ENCODE measurements around the gene CTSZ.

Gene CTSZ

GRCh38 chr20:59025511-59025910 is 18.5 kb upstream of the CTSZ start:
- no peak overlapping the region for H3K27ac ChIP-seq
- H3K9me3 ChIP-seq, result no peaks in the 10 kb centered on the region
- H3K36me3 ChIP-seq, result peaks cover 87% of the 10 kb centered on the region
- TF ChIP-seq, protein P1, sequence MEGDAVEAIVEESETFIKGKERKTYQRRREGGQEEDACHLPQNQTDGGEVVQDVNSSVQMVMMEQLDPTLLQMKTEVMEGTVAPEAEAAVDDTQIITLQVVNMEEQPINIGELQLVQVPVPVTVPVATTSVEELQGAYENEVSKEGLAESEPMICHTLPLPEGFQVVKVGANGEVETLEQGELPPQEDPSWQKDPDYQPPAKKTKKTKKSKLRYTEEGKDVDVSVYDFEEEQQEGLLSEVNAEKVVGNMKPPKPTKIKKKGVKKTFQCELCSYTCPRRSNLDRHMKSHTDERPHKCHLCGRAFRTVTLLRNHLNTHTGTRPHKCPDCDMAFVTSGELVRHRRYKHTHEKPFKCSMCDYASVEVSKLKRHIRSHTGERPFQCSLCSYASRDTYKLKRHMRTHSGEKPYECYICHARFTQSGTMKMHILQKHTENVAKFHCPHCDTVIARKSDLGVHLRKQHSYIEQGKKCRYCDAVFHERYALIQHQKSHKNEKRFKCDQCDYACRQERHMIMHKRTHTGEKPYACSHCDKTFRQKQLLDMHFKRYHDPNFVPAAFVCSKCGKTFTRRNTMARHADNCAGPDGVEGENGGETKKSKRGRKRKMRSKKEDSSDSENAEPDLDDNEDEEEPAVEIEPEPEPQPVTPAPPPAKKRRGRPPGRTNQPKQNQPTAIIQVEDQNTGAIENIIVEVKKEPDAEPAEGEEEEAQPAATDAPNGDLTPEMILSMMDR (IDR thresholded peaks at IDR 0.05), result no peak
- no peaks in the 10 kb centered on the region for H3K27me3 ChIP-seq
- no peak overlapping the region for H3K4me3 ChIP-seq (ENCODE audit: low read depth in 1 of 2, low read length in 1 of 2)
- peaks cover 18 to 23% of the 10 kb centered on the region in 2 experiments for H3K4me1 ChIP-seq (ENCODE audit: control insufficient read depth in 1 of 2, insufficient read depth in 1 of 2, low read depth in 1 of 2, low read length in 1 of 2)

DNA sequence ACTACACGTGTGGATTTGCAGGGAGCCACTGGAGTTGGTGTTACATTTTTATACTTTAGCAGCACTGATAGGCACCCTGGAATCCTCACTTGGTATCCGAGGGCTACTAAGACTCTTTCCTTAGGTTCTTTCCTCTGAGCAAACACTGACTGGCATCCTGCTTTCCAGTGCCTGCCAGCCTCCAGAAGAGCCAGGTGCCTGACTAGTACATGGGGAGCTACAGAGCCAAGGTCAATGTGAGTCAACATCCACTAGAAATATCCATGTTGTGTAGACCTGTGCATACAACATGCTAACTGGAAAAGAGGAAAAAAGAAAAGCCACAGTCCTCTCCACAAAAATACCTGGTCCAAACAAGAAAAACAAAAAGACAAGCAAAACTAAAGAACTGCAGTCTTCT is 18.0 kb upstream of the CTSZ start:
- TF ChIP-seq, protein P1 (IDR thresholded peaks at IDR 0.05), result no peak
- peaks cover 14 to 18% of the 10 kb centered on the region in 2 experiments for H3K4me1 ChIP-seq (ENCODE audit: control insufficient read depth in 1 of 2, insufficient read depth in 1 of 2, low read depth in 1 of 2, low read length in 1 of 2)
- no peaks in the 10 kb centered on the region for H3K27me3 ChIP-seq
- peaks cover 84% of the 10 kb centered on the region for H3K36me3 ChIP-seq
- no peak overlapping the region for H3K27ac ChIP-seq
- H3K4me3 ChIP-seq (ENCODE audit: low read depth in 1 of 2, low read length in 1 of 2), result no peak overlapping the region
- no peaks in the 10 kb centered on the region for H3K9me3 ChIP-seq

DNA sequence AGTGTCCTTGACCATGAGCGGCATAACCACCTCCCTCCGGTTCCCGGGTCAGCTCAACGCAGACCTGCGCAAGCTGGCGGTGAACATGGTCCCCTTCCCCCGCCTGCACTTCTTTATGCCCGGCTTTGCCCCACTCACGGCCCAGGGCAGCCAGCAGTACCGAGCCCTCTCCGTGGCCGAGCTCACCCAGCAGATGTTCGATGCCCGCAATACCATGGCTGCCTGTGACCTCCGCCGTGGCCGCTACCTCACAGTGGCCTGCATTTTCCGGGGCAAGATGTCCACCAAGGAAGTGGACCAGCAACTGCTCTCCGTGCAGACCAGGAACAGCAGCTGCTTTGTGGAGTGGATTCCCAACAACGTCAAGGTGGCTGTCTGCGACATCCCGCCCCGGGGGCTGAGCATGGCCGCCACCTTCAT is 17.1 kb upstream of the CTSZ start:
- no peak overlapping the region for H3K4me3 ChIP-seq (ENCODE audit: low read depth in 1 of 2, low read length in 1 of 2)
- no peak overlapping the region for H3K27ac ChIP-seq
- no peaks in the 10 kb centered on the region for H3K27me3 ChIP-seq
- peaks cover 74% of the 10 kb centered on the region for H3K36me3 ChIP-seq
- TF ChIP-seq, protein P1 (IDR thresholded peaks at IDR 0.05), result no peak
- H3K4me1 ChIP-seq (ENCODE audit: control insufficient read depth in 1 of 2, insufficient read depth in 1 of 2, low read depth in 1 of 2, low read length in 1 of 2), result peaks cover 4 to 9% of the 10 kb centered on the region in 2 experiments
- H3K9me3 ChIP-seq, result no peaks in the 10 kb centered on the region

- Histone ChIP-seq H3K4me1 (ENCODE audit: control insufficient read depth in 1 of 2, insufficient read depth in 1 of 2, low read depth in 1 of 2, low read length in 1 of 2) (peaks cover 0 to 4% of the 10 kb centered on the region in 2 experiments), H3K36me3 (peaks cover 69% of the 10 kb centered on the region), H3K27ac (no peak overlapping the region), H3K4me3 (ENCODE audit: low read depth in 1 of 2, low read length in 1 of 2) (no peak overlapping the region), H3K9me3 (no peaks in the 10 kb centered on the region), H3K27me3 (no peaks in the 10 kb centered on the region)
- TF ChIP-seq, protein P1 (IDR thresholded peaks at IDR 0.05), result no peak
These were observed 16.6 kb upstream of the CTSZ start for GRCh38 chr20:59023616-59024015.

DNA sequence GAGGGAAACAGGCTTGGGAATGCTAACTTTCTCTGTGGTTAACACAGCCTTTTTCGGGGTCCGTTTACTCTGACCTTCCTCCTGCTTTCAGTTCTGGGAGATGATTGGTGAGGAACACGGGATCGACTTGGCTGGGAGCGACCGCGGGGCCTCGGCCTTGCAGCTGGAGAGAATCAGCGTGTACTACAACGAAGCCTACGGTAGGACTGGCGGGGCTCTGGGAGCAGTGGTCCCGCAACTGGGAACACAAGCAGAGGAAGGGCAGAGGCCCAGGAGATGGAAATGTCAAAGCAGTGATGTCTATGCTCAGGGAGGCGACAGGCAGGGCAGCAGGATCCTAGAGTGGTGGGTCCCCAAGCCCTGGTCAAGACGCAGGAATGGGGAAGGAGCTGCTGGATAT is 15.7 kb upstream of the CTSZ start:
- H3K27ac ChIP-seq, result no peak overlapping the region
- no peaks in the 10 kb centered on the region for H3K4me1 ChIP-seq (ENCODE audit: control insufficient read depth in 1 of 2, insufficient read depth in 1 of 2, low read depth in 1 of 2, low read length in 1 of 2)
- no peaks in the 10 kb centered on the region for H3K27me3 ChIP-seq
- no peak overlapping the region for H3K4me3 ChIP-seq (ENCODE audit: low read depth in 1 of 2, low read length in 1 of 2)
- peaks cover 60% of the 10 kb centered on the region for H3K36me3 ChIP-seq
- TF ChIP-seq, protein P1 (IDR thresholded peaks at IDR 0.05), result no peak
- no peaks in the 10 kb centered on the region for H3K9me3 ChIP-seq

Measured in neutrophil (primary cell).